Measurements from ENCODE around the gene MT1F. TPM values are rescaled to one million over a fixed set of nuclear protein-coding genes. Genes with fewer than 3 reads are reported as not detected.
A peak's percentile ranks its signal among the peaks of the same experiment; 100 is the strongest.

Gene MT1F
- total and polyA plus RNA-seq, 2 of the 4 experiments (the other 2 are of a cell fraction), result 0.56 TPM; not detected in 1

GRCh38 chr16:56667581-56668571 is 10.1 kb downstream of the MT1F start, which contains the start of gene MT1G:
TSS of gene MT1G (minus strand) at chr16:56668065. CDS start at chr16:56667993, 72 bp downstream.
- Histone ChIP-seq H2BK120ac (ENCODE audit: low read depth, low read length) (no peak within 1 kb of the TSS), H2BK5ac (ENCODE audit: low read depth, low read length, poor library complexity, severe bottlenecking) (no peak within 1 kb of the TSS), H3K9me3 (ENCODE audit: control insufficient read depth, insufficient read depth, low read length) (no peaks in the 10 kb centered on the region), H3K56ac (ENCODE audit: extremely low read depth, insufficient read depth, low read length) (no peak within 1 kb of the TSS), H3K4me2 (ENCODE audit: low read depth, low read length) (no peak within 1 kb of the TSS), H3K18ac (ENCODE audit: low read depth, low read length) (no peak within 1 kb of the TSS), H4K8ac (ENCODE audit: low read depth in 2 of 2, low read length in 2 of 2) (no peak within 1 kb of the TSS), H2AK9ac (replicated peaks; ENCODE audit: low read depth, low read length, poor library complexity) (no peak within 1 kb of the TSS), H2BK15ac (ENCODE audit: low read depth, low read length) (no peak within 1 kb of the TSS), H3K27me3 (ENCODE audit: control insufficient read depth, insufficient read depth, low read length) (peaks cover 71% of the 10 kb centered on the region), H3K9ac (ENCODE audit: low read depth, low read length) (no peak within 1 kb of the TSS), H3K4ac (ENCODE audit: low read depth, low read length) (no peak within 1 kb of the TSS), H3K9me1 (ENCODE audit: insufficient read depth, low read length) (peaks cover 2% of the 10 kb centered on the region), H2AK5ac (ENCODE audit: low read depth, low read length) (0 out of 2 replicates have a peak within 1 kb of the TSS, but pooled peaks have one; percentile 28), H3K14ac (replicated peaks; ENCODE audit: low read depth, low read length) (no peak within 1 kb of the TSS), H4K91ac (ENCODE audit: insufficient read depth, low read depth, low read length) (no peak within 1 kb of the TSS), H3K36me3 (ENCODE audit: control insufficient read depth, insufficient read depth, low read length) (no peaks in the 10 kb centered on the region), H3K79me1 (ENCODE audit: low read depth in 1 of 2, low read length in 2 of 2) (no peaks in the 10 kb centered on the region), H4K5ac (ENCODE audit: low read depth, low read length) (no peak within 1 kb of the TSS), H4K20me1 (ENCODE audit: insufficient read depth, low read length) (0 out of 2 replicates have a peak, but pooled peaks cover 1% of the 10 kb centered on the region), H2BK20ac (ENCODE audit: low read depth, low read length) (no peak within 1 kb of the TSS), H3K4me1 (ENCODE audit: control insufficient read depth, insufficient read depth, low read length) (peaks cover 13% of the 10 kb centered on the region), H3K4me3 (ENCODE audit: insufficient read depth, low read depth, low read length) (no peak within 1 kb of the TSS), H3K27ac (ENCODE audit: insufficient read depth, low read length) (no peak within 1 kb of the TSS), H3K23ac (ENCODE audit: low read depth, low read length) (no peak within 1 kb of the TSS), H2AFZ (replicated peaks; ENCODE audit: low read length, poor library complexity) (peak within 1 kb of the TSS; percentile 33)
- dilution Hi-C loops (cut with HindIII; ENCODE audit: low sequenced_read_pairs, unreplicated experiment) (no loop called here), in situ Hi-C loops (cut with MboI; ENCODE audit: low sequenced_read_pairs) (no loop called here), intact Hi-C loops (cut with micrococcal nuclease) (no loop called here)
- CTCF ChIA-PET, result no interaction called here
- ATAC-seq (ENCODE audit: low read depth), result peak; percentile 46
- no TSS peak for BruUV-seq (replicated peaks)
- POLR2A ChIA-PET (ENCODE audit: unreplicated experiment), result no interaction called here
- TF ChIP-seq POLR2A (IDR thresholded peaks at IDR 0.05; ENCODE audit: low read depth, low read length) (no peak), RFX5 (IDR thresholded peaks at IDR 0.05; ENCODE audit: low read depth, low read length) (no peak)
- 9% methylated on average over 27 of the region's 46 CpGs; no CpG with 5 or more reads in 1 of the 2 experiments for WGBS, 2 experiments (ENCODE audit: extremely low coverage in 2 of 2, insufficient read length in 1 of 2)
- DNase-seq, result no peak
